ENCODE results near the gene ACP1. TPM values are rescaled to one million over a fixed set of nuclear protein-coding genes. Genes with fewer than 3 reads are reported as not detected.

The ACP1 gene
- total and polyA plus RNA-seq, 3 experiments from 2014 or later, result 152 to 171 (median 160) TPM

- DNase-seq, result no peak
- POLR2A ChIA-PET, result no interaction called here
- Mint-ChIP-seq H3K27ac (no peak overlapping the region), H3K9me3 (no peaks in the 10 kb centered on the region), H3K4me3 (no peak overlapping the region), H3K4me1 (peaks cover 0 to 8% (median 5%) of the 10 kb centered on the region in 3 donors), H3K36me3 (peaks cover 0 to 83% (median 22%) of the 10 kb centered on the region in 3 donors), H3K27me3 (no peaks in the 10 kb centered on the region)
- Histone ChIP-seq H3K4me1 (ENCODE audit: insufficient read depth, low read length) (no peaks in the 10 kb centered on the region), H3K27me3 (ENCODE audit: insufficient read depth, low read length, poor library complexity, severe bottlenecking) (no peaks in the 10 kb centered on the region), H3K36me3 (ENCODE audit: insufficient read depth, low read length) (peaks cover 48% of the 10 kb centered on the region), H3K4me3 (ENCODE audit: low read length) (no peak overlapping the region), H3K9me3 (ENCODE audit: low read length) (no peaks in the 10 kb centered on the region), H3K27ac (ENCODE audit: low read depth, low read length) (no peak overlapping the region)
- CTCF ChIA-PET, result no interaction called here
Observed at GRCh38 chr2:278927-279320, 14.2 kb downstream of the ACP1 start.

DNA sequence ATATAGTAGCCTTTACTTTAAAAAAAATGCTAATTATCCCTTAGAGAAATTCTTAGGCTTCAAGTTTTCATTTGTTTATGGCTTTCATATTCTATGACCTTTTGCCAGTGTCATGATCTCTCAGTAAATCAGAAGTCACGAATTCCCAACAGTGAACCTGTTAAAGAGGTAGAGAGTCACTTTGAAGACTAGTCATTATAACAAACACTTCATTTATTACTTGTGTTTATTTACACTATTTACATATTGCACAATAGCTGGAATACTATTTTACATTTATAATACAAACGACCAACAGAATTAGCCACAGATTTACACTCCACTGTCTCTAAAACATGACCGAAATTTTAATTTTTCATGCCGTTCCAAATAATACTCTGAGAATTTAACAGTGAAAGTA is 14.6 kb downstream of the ACP1 start:
- Histone ChIP-seq H3K9me3 (ENCODE audit: low read length) (no peaks in the 10 kb centered on the region), H3K36me3 (ENCODE audit: insufficient read depth, low read length) (peaks cover 44% of the 10 kb centered on the region), H3K27ac (ENCODE audit: low read depth, low read length) (no peak overlapping the region), H3K4me1 (ENCODE audit: insufficient read depth, low read length) (no peaks in the 10 kb centered on the region), H3K27me3 (ENCODE audit: insufficient read depth, low read length, poor library complexity, severe bottlenecking) (no peaks in the 10 kb centered on the region), H3K4me3 (ENCODE audit: low read length) (no peak overlapping the region)
- H3K4me3 Mint-ChIP-seq, result no peak overlapping the region
- no peak overlapping the region for H3K27ac Mint-ChIP-seq
- H3K4me1 Mint-ChIP-seq, result peaks cover 0 to 8% (median 3%) of the 10 kb centered on the region in 3 donors
- DNase-seq, result no peak
- peaks cover 0 to 78% (median 22%) of the 10 kb centered on the region in 3 donors for H3K36me3 Mint-ChIP-seq
- no peaks in the 10 kb centered on the region for H3K27me3 Mint-ChIP-seq
- H3K9me3 Mint-ChIP-seq, result no peaks in the 10 kb centered on the region
- ChIA-PET POLR2A (no interaction called here), CTCF (no interaction called here)

- H3K27me3 Mint-ChIP-seq, result no peaks in the 10 kb centered on the region
- peak overlapping the region in 1 of 8 donors; percentile 27 for H3K27ac Mint-ChIP-seq
- peaks cover 0 to 4% (median 0%) of the 10 kb centered on the region in 3 donors for H3K4me1 Mint-ChIP-seq
- ChIA-PET POLR2A (no interaction called here), CTCF (interaction anchor here (1.0 kb wide), 1 partner anchor 10 kb away, joined by 4 read pairs; no protein-coding TSS in a partner anchor)
- Histone ChIP-seq H3K4me3 (ENCODE audit: low read length) (no peak overlapping the region), H3K9me3 (ENCODE audit: low read length) (no peaks in the 10 kb centered on the region), H3K27ac (ENCODE audit: low read depth, low read length) (no peak overlapping the region), H3K36me3 (ENCODE audit: insufficient read depth, low read length) (peaks cover 40% of the 10 kb centered on the region), H3K27me3 (ENCODE audit: insufficient read depth, low read length, poor library complexity, severe bottlenecking) (no peaks in the 10 kb centered on the region), H3K4me1 (ENCODE audit: insufficient read depth, low read length) (no peaks in the 10 kb centered on the region)
- no peak overlapping the region for H3K4me3 Mint-ChIP-seq
- DNase-seq, result no peak
- H3K36me3 Mint-ChIP-seq, result peaks cover 0 to 73% (median 22%) of the 10 kb centered on the region in 3 donors
- no peaks in the 10 kb centered on the region for H3K9me3 Mint-ChIP-seq
Observed at GRCh38 chr2:279956-280649, 15.4 kb downstream of the ACP1 start.

GRCh38 chr2:280650-281110 is 15.9 kb downstream of the ACP1 start:
- Mint-ChIP-seq H3K27ac (no peak overlapping the region), H3K27me3 (peaks cover 0 to 3% of the 10 kb centered on the region in 2 donors), H3K36me3 (peaks cover 0 to 67% (median 22%) of the 10 kb centered on the region in 3 donors), H3K9me3 (no peaks in the 10 kb centered on the region), H3K4me3 (no peak overlapping the region), H3K4me1 (peaks cover 0 to 4% (median 3%) of the 10 kb centered on the region in 3 donors)
- no peaks in the 10 kb centered on the region for H3K9me3 ChIP-seq (ENCODE audit: low read length)
- no peak for DNase-seq
- H3K4me3 ChIP-seq (ENCODE audit: low read length), result no peak overlapping the region
- no peaks in the 10 kb centered on the region for H3K4me1 ChIP-seq (ENCODE audit: insufficient read depth, low read length)
- H3K27ac ChIP-seq (ENCODE audit: low read depth, low read length), result no peak overlapping the region
- H3K27me3 ChIP-seq (ENCODE audit: insufficient read depth, low read length, poor library complexity, severe bottlenecking), result no peaks in the 10 kb centered on the region
- ChIA-PET CTCF (interaction anchor here (1.0 kb wide), 1 partner anchor 9 kb away, joined by 4 read pairs; no protein-coding TSS in a partner anchor), POLR2A (no interaction called here)
- peaks cover 35% of the 10 kb centered on the region for H3K36me3 ChIP-seq (ENCODE audit: insufficient read depth, low read length)

DNA sequence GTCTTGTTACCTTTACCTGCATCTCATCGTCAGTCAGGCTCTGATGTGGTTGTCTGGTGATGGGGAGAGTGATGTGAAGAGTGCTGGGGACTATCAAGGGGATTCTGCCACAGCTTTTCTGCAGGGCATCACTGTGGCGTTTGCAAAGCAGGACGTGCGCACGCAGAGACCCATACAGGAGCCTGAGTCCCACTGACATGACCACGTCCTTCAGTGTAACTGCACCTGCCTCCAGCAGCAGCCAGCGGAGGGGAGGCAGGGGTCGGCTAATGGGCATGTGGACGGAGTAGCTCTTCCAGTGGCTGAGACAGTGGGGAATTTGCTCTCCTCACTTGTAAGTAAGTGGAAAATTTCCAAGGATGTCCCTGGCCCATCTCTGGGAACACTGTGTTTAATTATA is 16.6 kb downstream of the ACP1 start:
- peaks cover 0 to 10% of the 10 kb centered on the region in 2 donors for H3K27me3 Mint-ChIP-seq
- CTCF ChIA-PET, result no interaction called here
- peaks cover 28% of the 10 kb centered on the region for H3K36me3 ChIP-seq (ENCODE audit: insufficient read depth, low read length)
- H3K4me3 ChIP-seq (ENCODE audit: low read length), result no peak overlapping the region
- POLR2A ChIA-PET, result no interaction called here
- H3K9me3 Mint-ChIP-seq, result no peaks in the 10 kb centered on the region
- no peaks in the 10 kb centered on the region for H3K9me3 ChIP-seq (ENCODE audit: low read length)
- no peak overlapping the region for H3K27ac ChIP-seq (ENCODE audit: low read depth, low read length)
- no peaks in the 10 kb centered on the region for H3K27me3 ChIP-seq (ENCODE audit: insufficient read depth, low read length, poor library complexity, severe bottlenecking)
- no peak for DNase-seq
- H3K4me1 Mint-ChIP-seq, result peaks cover 0 to 7% (median 1%) of the 10 kb centered on the region in 3 donors
- peaks cover 0 to 61% (median 22%) of the 10 kb centered on the region in 3 donors for H3K36me3 Mint-ChIP-seq
- no peak overlapping the region for H3K4me3 Mint-ChIP-seq
- H3K27ac Mint-ChIP-seq, result no peak overlapping the region
- H3K4me1 ChIP-seq (ENCODE audit: insufficient read depth, low read length), result no peaks in the 10 kb centered on the region

DNA sequence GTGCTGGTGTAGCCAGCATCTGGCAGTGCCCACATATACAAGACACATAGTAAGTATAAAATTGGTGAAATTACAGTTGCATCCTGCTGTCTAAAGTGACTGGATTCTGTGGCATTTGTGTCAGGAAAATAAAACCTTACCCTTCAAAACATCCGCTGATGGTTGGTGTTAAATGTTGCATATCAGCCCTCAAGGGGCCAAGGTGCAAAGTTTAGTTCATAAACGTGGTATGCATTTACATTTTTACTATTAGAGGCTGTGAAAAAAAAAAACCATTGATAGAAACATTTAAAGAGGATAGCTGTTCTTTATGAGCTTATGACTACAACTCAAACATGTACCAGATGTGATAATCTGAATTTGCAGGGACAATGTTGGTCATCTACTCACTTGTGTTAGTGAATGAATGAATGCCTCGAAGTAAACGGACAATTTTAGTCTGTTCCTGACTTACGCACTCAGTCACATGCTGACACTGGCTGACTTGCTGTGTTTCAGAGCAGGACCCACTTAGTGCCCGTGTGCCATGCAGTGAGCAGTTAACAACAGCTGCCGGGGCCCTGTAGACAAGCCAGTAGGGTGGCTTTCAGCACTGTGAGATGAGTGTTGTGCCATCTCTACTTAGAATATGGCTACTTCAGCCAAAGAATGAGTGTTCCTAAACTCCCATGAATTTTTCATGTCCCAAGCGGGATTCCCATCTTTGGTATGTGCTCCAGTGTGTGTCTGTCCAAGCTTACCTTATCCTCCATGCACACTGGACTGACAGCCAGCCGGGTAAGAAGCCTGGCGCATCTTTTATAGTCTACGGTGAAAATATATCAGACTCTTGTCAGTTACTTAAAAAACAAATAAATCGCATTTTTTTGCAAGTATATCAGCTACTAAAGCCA is 17.9 kb downstream of the ACP1 start:
- no peak for DNase-seq
- peaks cover 15% of the 10 kb centered on the region for H3K36me3 ChIP-seq (ENCODE audit: insufficient read depth, low read length)
- POLR2A ChIA-PET, result no interaction called here

GRCh38 chr2:283996-284794 is 19.4 kb downstream of the ACP1 start:
- H3K9me3 ChIP-seq (ENCODE audit: low read length), result no peaks in the 10 kb centered on the region
- Mint-ChIP-seq H3K9me3 (no peaks in the 10 kb centered on the region), H3K4me1 (peaks cover 3 to 7% (median 4%) of the 10 kb centered on the region in 3 donors), H3K36me3 (peaks cover 0 to 34% (median 9%) of the 10 kb centered on the region in 3 donors), H3K27me3 (peaks cover 0 to 15% of the 10 kb centered on the region in 2 donors), H3K4me3 (no peak overlapping the region), H3K27ac (no peak overlapping the region)
- peaks cover 3% of the 10 kb centered on the region for H3K27me3 ChIP-seq (ENCODE audit: insufficient read depth, low read length, poor library complexity, severe bottlenecking)
- CTCF ChIA-PET, result no interaction called here
- no peak overlapping the region for H3K27ac ChIP-seq (ENCODE audit: low read depth, low read length)
- H3K4me1 ChIP-seq (ENCODE audit: insufficient read depth, low read length), result peaks cover 3% of the 10 kb centered on the region
- no peaks in the 10 kb centered on the region for H3K36me3 ChIP-seq (ENCODE audit: insufficient read depth, low read length)
- no peak for DNase-seq
- no peak overlapping the region for H3K4me3 ChIP-seq (ENCODE audit: low read length)
- POLR2A ChIA-PET, result no interaction called here

More for the DNA sequence above, 17.9 kb downstream of the ACP1 start:
- Histone ChIP-seq H3K9me3 (ENCODE audit: low read length) (no peaks in the 10 kb centered on the region), H3K4me1 (ENCODE audit: insufficient read depth, low read length) (no peaks in the 10 kb centered on the region), H3K4me3 (ENCODE audit: low read length) (no peak overlapping the region), H3K27ac (ENCODE audit: low read depth, low read length) (no peak overlapping the region), H3K27me3 (ENCODE audit: insufficient read depth, low read length, poor library complexity, severe bottlenecking) (no peaks in the 10 kb centered on the region)
- Mint-ChIP-seq H3K27ac (no peak overlapping the region), H3K4me1 (peaks cover 0 to 7% (median 3%) of the 10 kb centered on the region in 3 donors), H3K27me3 (peaks cover 0 to 15% of the 10 kb centered on the region in 2 donors), H3K4me3 (no peak overlapping the region), H3K36me3 (peaks cover 0 to 48% (median 16%) of the 10 kb centered on the region in 3 donors), H3K9me3 (no peaks in the 10 kb centered on the region)
- CTCF ChIA-PET, result interaction anchor here (0.8 kb wide), 1 partner anchor 9 kb away, joined by 3 read pairs; no protein-coding TSS in a partner anchor

Data from CD8-positive, alpha-beta memory T cell (primary cell).